Lower lobe of right lung (tissue), 2 donors: ENCODE data around the gene ZNF451. TPM values are rescaled to one million over a fixed set of nuclear protein-coding genes. Genes with fewer than 3 reads are reported as not detected.
A peak's percentile ranks its signal among the peaks of the same experiment; 100 is the strongest.

ENCODE experiments used
- ATAC-seq, 2 donors: fragments of 200-7000 bp; cut with Tn5 transposase; one replicate each; pipeline ENCODE4 v1.9.1; 2020 to 2022; ENCODE audit warnings: mild to moderate bottlenecking in 2 of 2, moderate library complexity in 2 of 2
- DNase-seq: peaks from one replicate; pipeline ENCODE4 v3.0.0-alpha.2; 2020
- H3K27ac ChIP-seq: fragments of 200-600 bp; one replicate; pipeline ENCODE4 v1.8.0; 2022
- H3K27me3 ChIP-seq: fragments of 200-600 bp; one replicate; pipeline ENCODE4 v1.8.0; 2022; ENCODE audit warnings: low read depth
- H3K36me3 ChIP-seq: fragments of 200-600 bp; one replicate; pipeline ENCODE4 v1.8.0; 2022; ENCODE audit warnings: mild to moderate bottlenecking
- H3K4me1 ChIP-seq: fragments of 200-600 bp; one replicate; pipeline ENCODE4 v1.8.0; 2022
- H3K4me3 ChIP-seq: fragments of 200-600 bp; one replicate; pipeline ENCODE4 v1.8.0; 2022; ENCODE audit warnings: mild to moderate bottlenecking
- H3K9me3 ChIP-seq: fragments of 200-600 bp; one replicate; pipeline ENCODE4 v1.8.0; 2022
- CTCF ChIP-seq: fragments of 200-600 bp; IDR thresholded peaks from one replicate; pipeline ENCODE4 v1.8.0; 2022; ENCODE audit warnings: antibody characterized with exemption, mild to moderate bottlenecking
- intact Hi-C: fragments of 100-400 bp; cut with DNase I; formaldehyde crosslinking; loops from one replicate; pipeline ENCODE4 v1.11.0; 2022
- total RNA-seq: library from RNA; stranded (reverse); fragmentation: NEBNext Ultra II Directional; extraction: Animal tissue kit (Norgen Biotek cat#: 25700); gene quantifications from one replicate; pipeline ENCODE4 v1.2.1, GENCODE V29; 2021
- donor health status: DM: no; HTN: yes; CAD: no; lungs with severe emphysema.

ZNF451 gene
- total RNA-seq, 1 donor from 2014 or later: 56.9 TPM

GRCh38 chr6:57198926-57199636 is 109.1 kb downstream of the ZNF451 start:
- intact Hi-C loops: no loop called here
- Histone ChIP-seq H3K9me3 (no peaks in the 10 kb centered on the region), H3K27ac (no peak overlapping the region), H3K4me3 (no peak overlapping the region), H3K36me3 (no peaks in the 10 kb centered on the region), H3K27me3 (no peaks in the 10 kb centered on the region), H3K4me1 (peaks cover 3% of the 10 kb centered on the region)
- no peak for TF ChIP-seq CTCF
- no peak for DNase-seq
- ATAC-seq: peak in 1 of 2 donors; percentile 29

GRCh38 chr6:57201718-57202117 is 111.7 kb downstream of the ZNF451 start:
- H3K9me3 ChIP-seq: no peaks in the 10 kb centered on the region
- no peaks in the 10 kb centered on the region for H3K36me3 ChIP-seq
- H3K4me1 ChIP-seq: peaks cover 3% of the 10 kb centered on the region
- DNase-seq: no peak
- no peak overlapping the region for H3K4me3 ChIP-seq
- ATAC-seq: no peak
- intact Hi-C loops: no loop called here
- no peak overlapping the region for H3K27ac ChIP-seq
- no peak for TF ChIP-seq CTCF
- no peaks in the 10 kb centered on the region for H3K27me3 ChIP-seq

GRCh38 chr6:57205550-57206328 is 115.8 kb downstream of the ZNF451 start:
- intact Hi-C loops: no loop called here
- Histone ChIP-seq H3K4me1 (no peaks in the 10 kb centered on the region), H3K4me3 (no peak overlapping the region), H3K27ac (no peak overlapping the region), H3K36me3 (no peaks in the 10 kb centered on the region), H3K27me3 (no peaks in the 10 kb centered on the region), H3K9me3 (no peaks in the 10 kb centered on the region)
- TF ChIP-seq CTCF: no peak
- ATAC-seq (no peak), DNase-seq (no peak)

GRCh38 chr6:57207141-57207540 is 117.2 kb downstream of the ZNF451 start:
- no peak for DNase-seq
- no peaks in the 10 kb centered on the region for H3K4me1 ChIP-seq
- no peak for ATAC-seq
- H3K4me3 ChIP-seq: no peak overlapping the region
- intact Hi-C loops: no loop called here
- no peaks in the 10 kb centered on the region for H3K27me3 ChIP-seq
- no peak overlapping the region for H3K27ac ChIP-seq
- no peaks in the 10 kb centered on the region for H3K36me3 ChIP-seq
- H3K9me3 ChIP-seq: no peaks in the 10 kb centered on the region
- no peak for TF ChIP-seq CTCF

- Histone ChIP-seq H3K27ac (no peak overlapping the region), H3K27me3 (no peaks in the 10 kb centered on the region), H3K9me3 (no peaks in the 10 kb centered on the region), H3K4me3 (no peak overlapping the region), H3K4me1 (no peaks in the 10 kb centered on the region), H3K36me3 (no peaks in the 10 kb centered on the region)
- no peak for TF ChIP-seq CTCF
- intact Hi-C loops: no loop called here
- ATAC-seq: no peak
- no peak for DNase-seq
Measured at GRCh38 chr6:57207872-57208271, 117.9 kb downstream of the ZNF451 start.
